Mucosa of descending colon (tissue), 3 donors: Measurements from ENCODE around the gene ASB10. TPM values are rescaled to one million over a fixed set of nuclear protein-coding genes. Genes with fewer than 3 reads are reported as not detected.

Experiments used
- ATAC-seq: fragments of 200-7000 bp; cut with Tn5 transposase; one replicate; pipeline ENCODE4 v1.9.1; 2020; ENCODE audit warnings: mild to moderate bottlenecking, moderate library complexity
- DNase-seq, 3 donors: peaks; one replicate each; pipeline ENCODE4 v3.0.0-alpha.2; 2020
- H3K36me3 ChIP-seq: fragments of 200-600 bp; one replicate; pipeline ENCODE4 v1.8.0; 2021; ENCODE audit warnings: low read depth, mild to moderate bottlenecking
- H3K4me1 ChIP-seq: fragments of 200-600 bp; one replicate; pipeline ENCODE4 v1.8.0; 2021; ENCODE audit warnings: low read depth, mild to moderate bottlenecking
- H3K4me3 ChIP-seq: fragments of 200-600 bp; one replicate; pipeline ENCODE4 v1.8.0; 2021; ENCODE audit warnings: mild to moderate bottlenecking
- H3K9me3 ChIP-seq: fragments of 200-600 bp; one replicate; pipeline ENCODE4 v1.8.0; 2021; ENCODE audit warnings: mild to moderate bottlenecking
- intact Hi-C, 2 donors: fragments of 100-400 bp; cut with DNase I in 1 of 2; cut with micrococcal nuclease in 1 of 2; formaldehyde crosslinking; loops; one replicate each; pipeline versions ENCODE4 v1.11.0 to v1.11.1; 2022; cut with DNase I, micrococcal nuclease
- total RNA-seq, 3 donors: library from RNA; stranded (reverse); fragmentation: NEBNext Ultra II Directional in 2 of 3; extraction: Animal tissue kit (Norgen Biotek cat#: 25700) in 2 of 3; gene quantifications; one replicate each; pipeline versions ENCODE4 v1.2.1 to v1.2.4, GENCODE V29; 2021 to 2023
- TF ChIP-seq, protein P1 (sequence below): fragments of 200-600 bp; IDR thresholded peaks from one replicate; pipeline ENCODE4 v1.8.0; 2022; ENCODE audit warnings: antibody characterized with exemption, mild to moderate bottlenecking
- donor health status: DM: no; HTN: no; CAD: no; lungs with moderate emphysema.
- donor health status: DM: no; HTN: no; CAD: no.
- donor health status: DM: no; HTN: yes; CAD: no.

The ASB10 gene
- total RNA-seq, 3 donors from 2014 or later = not detected

DNA sequence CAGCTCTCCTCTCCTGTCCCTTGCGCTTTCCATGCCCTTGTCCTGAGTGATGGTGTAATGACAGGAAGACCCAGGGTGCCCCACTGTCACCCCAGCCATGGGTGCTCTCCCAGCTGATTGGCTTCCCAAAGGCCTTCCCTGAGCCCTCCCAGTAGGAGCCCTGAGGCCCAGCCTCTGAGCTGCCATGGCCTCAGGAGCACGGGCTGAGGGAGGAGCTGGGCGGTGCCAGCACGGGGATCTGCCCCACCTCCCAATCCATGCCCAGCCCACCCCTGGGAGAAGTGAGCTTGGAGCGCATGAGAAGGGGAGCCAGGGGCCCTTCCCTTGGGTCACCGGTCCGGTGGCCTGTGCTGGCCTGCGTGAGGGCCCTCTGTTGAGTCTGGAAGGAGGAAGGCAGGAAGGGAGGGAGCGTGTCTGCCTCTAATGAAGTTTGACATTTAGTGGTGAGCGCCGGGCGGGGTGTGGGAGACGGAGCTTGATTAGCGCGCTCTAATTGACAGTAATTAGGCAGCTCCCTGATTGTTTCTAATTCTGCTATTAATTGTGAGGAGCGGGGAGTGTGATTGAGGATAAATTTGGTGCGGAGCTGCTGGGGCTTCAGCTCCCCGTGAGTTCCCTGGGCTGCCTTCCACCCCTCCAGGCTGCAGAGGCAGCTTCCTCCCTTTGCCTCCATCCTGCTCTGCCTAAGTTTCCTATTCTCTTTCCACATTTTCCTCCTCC is 47.8 kb downstream of the ASB10 start:
- no peaks in the 10 kb centered on the region for H3K9me3 ChIP-seq
- H3K4me3 ChIP-seq = no peak overlapping the region
- TF ChIP-seq, protein P1, sequence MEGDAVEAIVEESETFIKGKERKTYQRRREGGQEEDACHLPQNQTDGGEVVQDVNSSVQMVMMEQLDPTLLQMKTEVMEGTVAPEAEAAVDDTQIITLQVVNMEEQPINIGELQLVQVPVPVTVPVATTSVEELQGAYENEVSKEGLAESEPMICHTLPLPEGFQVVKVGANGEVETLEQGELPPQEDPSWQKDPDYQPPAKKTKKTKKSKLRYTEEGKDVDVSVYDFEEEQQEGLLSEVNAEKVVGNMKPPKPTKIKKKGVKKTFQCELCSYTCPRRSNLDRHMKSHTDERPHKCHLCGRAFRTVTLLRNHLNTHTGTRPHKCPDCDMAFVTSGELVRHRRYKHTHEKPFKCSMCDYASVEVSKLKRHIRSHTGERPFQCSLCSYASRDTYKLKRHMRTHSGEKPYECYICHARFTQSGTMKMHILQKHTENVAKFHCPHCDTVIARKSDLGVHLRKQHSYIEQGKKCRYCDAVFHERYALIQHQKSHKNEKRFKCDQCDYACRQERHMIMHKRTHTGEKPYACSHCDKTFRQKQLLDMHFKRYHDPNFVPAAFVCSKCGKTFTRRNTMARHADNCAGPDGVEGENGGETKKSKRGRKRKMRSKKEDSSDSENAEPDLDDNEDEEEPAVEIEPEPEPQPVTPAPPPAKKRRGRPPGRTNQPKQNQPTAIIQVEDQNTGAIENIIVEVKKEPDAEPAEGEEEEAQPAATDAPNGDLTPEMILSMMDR = no peak
- ATAC-seq (no peak), DNase-seq (no peak)
- no peaks in the 10 kb centered on the region for H3K4me1 ChIP-seq
- H3K36me3 ChIP-seq = no peaks in the 10 kb centered on the region
- intact Hi-C loops = no loop called here

DNA sequence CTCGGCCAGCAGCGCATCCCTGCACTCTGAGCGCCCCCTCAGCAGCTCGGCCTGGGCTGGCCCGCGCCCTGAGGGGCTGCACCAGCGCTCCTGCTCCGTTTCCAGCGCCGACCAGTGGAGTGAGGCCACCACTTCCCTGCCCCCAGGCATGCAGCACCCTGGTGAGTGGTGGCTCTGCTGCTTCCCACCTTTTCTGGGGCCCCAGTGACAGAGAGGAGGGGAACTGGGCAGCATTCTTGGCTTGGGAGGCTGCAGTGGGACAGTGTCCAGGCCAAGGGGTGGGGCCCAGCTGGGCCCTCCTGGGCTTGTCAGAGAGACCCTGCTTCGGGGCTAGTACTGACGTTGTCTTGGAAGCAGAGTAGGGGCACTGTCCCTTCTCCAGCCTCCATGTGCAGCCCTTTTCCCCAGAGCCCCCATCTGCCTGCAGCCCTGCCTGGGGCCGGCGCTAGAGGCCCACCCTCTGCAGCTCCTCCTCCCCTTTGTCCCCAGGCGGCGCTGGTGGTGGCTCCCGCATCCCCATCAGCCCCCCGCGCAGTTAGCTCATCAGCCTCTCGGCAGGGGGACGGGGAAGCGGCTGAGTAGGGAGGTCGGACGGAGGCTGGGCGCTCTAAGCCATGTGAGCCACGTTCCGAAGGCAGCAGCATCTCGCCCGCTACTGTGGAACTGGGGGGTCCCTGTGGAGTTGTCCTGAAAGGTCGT is 48.7 kb downstream of the ASB10 start:
- intact Hi-C loops = no loop called here
- Histone ChIP-seq H3K36me3 (no peaks in the 10 kb centered on the region), H3K4me1 (no peaks in the 10 kb centered on the region), H3K9me3 (no peaks in the 10 kb centered on the region), H3K4me3 (no peak overlapping the region)
- ATAC-seq (no peak), DNase-seq (no peak)
- TF ChIP-seq, protein P1 = no peak

DNA sequence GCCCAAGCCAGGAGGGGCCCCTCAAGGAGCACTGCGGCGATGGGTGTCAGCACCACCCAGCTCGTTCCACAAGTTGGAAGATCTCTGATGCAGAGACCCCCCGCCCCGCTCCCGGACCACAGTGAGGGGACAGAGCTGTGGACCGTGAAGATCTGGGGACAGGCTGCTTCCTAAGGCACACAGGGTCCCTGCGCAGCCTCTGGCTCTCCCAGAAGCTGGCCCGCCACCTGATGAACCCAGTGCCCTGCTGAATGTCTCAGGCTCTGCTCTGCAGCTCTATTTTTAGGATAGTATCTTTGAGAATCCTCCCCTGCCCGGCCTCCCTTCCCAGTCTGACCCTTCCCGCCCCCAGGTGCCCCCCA is 49.3 kb downstream of the ASB10 start:
- TF ChIP-seq, protein P1 = no peak
- Histone ChIP-seq H3K4me1 (no peaks in the 10 kb centered on the region), H3K36me3 (no peaks in the 10 kb centered on the region), H3K4me3 (no peak overlapping the region), H3K9me3 (no peaks in the 10 kb centered on the region)
- intact Hi-C loops = no loop called here
- ATAC-seq = no peak
- DNase-seq = no peak

DNA sequence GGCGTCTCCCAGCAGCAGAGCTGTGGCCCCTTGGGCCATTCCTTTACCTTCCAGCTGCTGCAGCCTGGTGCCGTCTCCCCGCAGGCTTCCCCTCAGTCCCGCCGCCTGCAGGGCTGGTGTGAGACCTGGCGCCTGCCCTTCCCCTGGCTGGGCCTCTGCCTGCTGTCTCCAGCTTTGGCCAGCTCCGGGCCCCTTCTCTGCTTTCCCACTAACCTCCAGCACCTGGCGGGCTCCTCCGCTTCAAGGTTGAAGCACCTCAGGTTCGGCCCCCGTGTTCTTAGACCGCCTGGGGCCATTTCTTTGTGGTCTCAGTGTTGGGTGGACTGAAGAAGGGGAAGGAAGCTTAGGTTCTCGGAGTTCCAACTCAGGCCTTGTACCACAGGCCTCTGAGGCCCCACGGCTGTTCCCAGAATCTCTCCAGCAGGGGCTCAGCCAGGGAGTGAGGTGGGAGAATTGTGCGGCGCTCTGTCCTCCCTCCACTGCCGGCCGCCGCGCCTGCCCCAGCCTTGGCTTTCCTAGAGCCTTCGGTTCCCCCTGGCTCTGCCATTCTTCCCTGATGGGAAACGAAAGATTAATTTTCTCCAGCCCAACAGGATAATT is 49.9 kb downstream of the ASB10 start:
- DNase-seq (no peak), ATAC-seq (no peak)
- H3K36me3 ChIP-seq = no peaks in the 10 kb centered on the region
- TF ChIP-seq, protein P1 = no peak
- H3K9me3 ChIP-seq = no peaks in the 10 kb centered on the region
- no peaks in the 10 kb centered on the region for H3K4me1 ChIP-seq
- no peak overlapping the region for H3K4me3 ChIP-seq
- intact Hi-C loops = no loop called here

- TF ChIP-seq, protein P1 = no peak
- Histone ChIP-seq H3K9me3 (no peaks in the 10 kb centered on the region), H3K4me3 (no peak overlapping the region), H3K4me1 (no peaks in the 10 kb centered on the region), H3K36me3 (no peaks in the 10 kb centered on the region)
- DNase-seq (no peak), ATAC-seq (no peak)
- intact Hi-C loops = no loop called here
Measured at GRCh38 chr7:151135866-151136843, 50.9 kb downstream of the ASB10 start.
